SK-N-MC (cell line): ENCODE measurements around the gene ADAMTS17.

Source experiments
- DNase-seq: peaks from one replicate; pipeline ENCODE4 v3.0.0-alpha.2; 2011; ENCODE audit warnings: low read depth, low spot score
- H3K27ac ChIP-seq: fragments of 200-600 bp; sonication (generic); 2 replicates; pipeline ENCODE4 v1.5.1; 2016; ENCODE audit warnings: mixed run types
- H3K36me3 ChIP-seq: fragments of 200-600 bp; sonication (generic); 2 replicates; pipeline ENCODE4 v1.6.1; 2017; ENCODE audit warnings: antibody characterized with exemption, low read length, mixed read lengths; ENCODE audit not compliant: insufficient read depth
- H3K4me3 ChIP-seq: fragments of 200-600 bp; sonication (generic); 2 replicates; pipeline ENCODE4 v1.5.1; 2016
- H3K9ac ChIP-seq: fragments of 200-600 bp; sonication (generic); 2 replicates; pipeline ENCODE4 v1.8.0; 2017; ENCODE audit warnings: mixed run types, mixed read lengths; ENCODE audit not compliant: insufficient read length
- H3K9me3 ChIP-seq: fragments of 200-600 bp; sonication (generic); 2 replicates; pipeline ENCODE4 v1.6.1; 2017; ENCODE audit warnings: low read depth, mild to moderate bottlenecking, antibody characterized with exemption, low read length, moderate library complexity, mixed read lengths
- EZH2 ChIP-seq: fragments of 200-600 bp; sonication (generic); IDR thresholded peaks from one replicate; pipeline ENCODE4 v1.6.1; 2017; ENCODE audit warnings: antibody characterized with exemption
- FOXP2 ChIP-seq: optimal IDR thresholded peaks from 2 replicates; pipeline ENCODE3; 2011; ENCODE audit warnings: mild to moderate bottlenecking, moderate library complexity; ENCODE audit not compliant: insufficient read depth; ENCODE audit errors: extremely low read length, control extremely low read depth
- POLR2AphosphoS5 ChIP-seq: IDR thresholded peaks from 2 replicates; pipeline ENCODE4 v1.6.1; 2012; ENCODE audit warnings: mild to moderate bottlenecking, low read depth, low read length, borderline replicate concordance

The ADAMTS17 gene

DNA sequence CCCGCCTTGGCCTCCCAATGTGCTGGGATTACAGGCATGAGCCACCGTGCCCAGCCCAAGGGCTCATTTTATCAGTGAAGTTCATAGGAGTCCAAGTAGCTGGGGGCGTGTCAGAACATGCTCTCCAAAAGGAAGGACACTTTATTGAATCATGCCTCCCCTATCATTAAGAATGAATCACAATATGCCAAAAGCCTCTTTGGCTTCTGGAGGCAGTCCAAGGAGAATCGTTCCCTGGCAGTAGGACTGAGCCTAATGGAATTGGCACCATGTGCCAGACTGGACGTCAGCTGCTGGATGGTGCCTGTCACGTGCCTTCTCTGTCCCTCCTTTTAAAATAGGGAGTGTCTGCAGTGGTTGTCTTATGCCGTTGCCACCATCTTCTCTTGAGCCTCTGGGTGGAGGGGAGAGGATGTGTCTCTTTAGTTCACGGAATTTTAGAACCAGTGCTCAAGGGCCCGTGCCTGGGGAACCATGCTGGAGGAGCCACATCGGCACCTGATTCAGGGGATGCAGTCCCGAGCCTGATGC is 373.9 kb downstream of the ADAMTS17 start:
- Histone ChIP-seq H3K36me3 (no peaks in the 10 kb centered on the region), H3K9ac (no peak overlapping the region), H3K9me3 (no peaks in the 10 kb centered on the region), H3K4me3 (no peak overlapping the region), H3K27ac (no peak overlapping the region)
- no peak for DNase-seq
- TF ChIP-seq EZH2: no peak
- no peak for TF ChIP-seq POLR2AphosphoS5
- TF ChIP-seq FOXP2: no peak

DNA sequence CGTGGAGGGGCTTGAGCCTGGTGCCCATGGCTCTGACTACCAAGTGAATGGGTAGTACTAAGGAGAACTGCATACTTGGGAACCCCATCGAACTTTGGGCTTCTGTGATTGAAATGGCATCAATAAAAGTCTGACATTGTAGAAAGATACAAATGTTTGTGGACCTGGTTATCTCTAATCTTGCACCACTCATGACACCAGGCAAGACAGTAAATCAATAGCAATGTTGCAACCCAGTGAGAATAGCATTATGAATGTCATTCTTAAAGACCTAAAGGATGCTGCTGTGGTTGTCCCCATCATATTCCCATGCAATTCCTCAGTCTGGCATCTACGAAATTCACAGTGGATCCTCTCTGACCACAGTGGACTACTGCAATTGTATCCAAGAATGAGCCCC is 375.0 kb downstream of the ADAMTS17 start:
- Histone ChIP-seq H3K27ac (no peak overlapping the region), H3K4me3 (no peak overlapping the region), H3K9me3 (no peaks in the 10 kb centered on the region), H3K9ac (no peak overlapping the region), H3K36me3 (no peaks in the 10 kb centered on the region)
- DNase-seq: no peak
- TF ChIP-seq POLR2AphosphoS5 (no peak), FOXP2 (no peak), EZH2 (no peak)

DNA sequence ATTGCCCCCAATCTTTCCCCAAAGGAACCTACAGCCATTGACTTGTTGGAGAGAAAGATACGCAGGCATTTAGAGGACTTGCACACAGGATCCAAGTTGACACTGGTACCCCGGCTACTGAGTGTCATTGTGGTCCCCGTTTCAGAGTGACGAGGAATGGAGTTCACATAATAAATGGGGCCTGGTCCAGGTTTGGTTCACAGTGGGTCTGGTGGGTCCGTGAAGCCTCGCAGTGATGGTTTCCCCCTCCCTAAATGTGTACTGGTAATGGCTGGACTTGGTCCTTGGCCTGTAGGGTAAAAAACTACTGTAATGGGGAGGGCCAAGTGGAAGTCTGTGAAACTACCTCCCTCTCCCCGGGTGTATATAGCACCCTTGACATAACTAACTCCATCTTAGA is 376.4 kb downstream of the ADAMTS17 start:
- DNase-seq: no peak
- H3K36me3 ChIP-seq: no peaks in the 10 kb centered on the region

DNA sequence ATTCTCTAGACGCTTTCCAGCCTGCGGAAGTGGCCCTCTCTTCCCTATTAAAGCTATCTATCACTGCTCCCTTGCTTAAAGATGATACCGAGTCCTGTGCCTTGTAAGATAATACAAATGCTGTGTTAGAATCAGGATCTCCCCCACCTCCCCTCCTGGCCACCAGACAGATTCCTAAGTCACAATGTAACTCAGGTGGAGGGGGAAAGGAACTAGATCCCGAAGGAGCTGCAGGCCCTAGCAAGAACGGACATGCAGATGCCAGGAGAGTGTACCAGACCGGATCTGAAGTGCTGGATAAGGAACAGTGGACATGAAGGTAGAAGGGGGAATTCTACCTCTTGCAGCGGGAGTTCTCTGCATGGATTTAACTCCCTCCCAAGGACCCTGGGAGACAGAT is 377.8 kb downstream of the ADAMTS17 start:
- Histone ChIP-seq H3K9ac (no peak overlapping the region), H3K4me3 (no peak overlapping the region), H3K27ac (no peak overlapping the region), H3K9me3 (no peaks in the 10 kb centered on the region), H3K36me3 (no peaks in the 10 kb centered on the region)
- TF ChIP-seq EZH2: no peak
- no peak for TF ChIP-seq POLR2AphosphoS5
- no peak for DNase-seq

More for the DNA sequence above, 376.4 kb downstream of the ADAMTS17 start:
- no peaks in the 10 kb centered on the region for H3K9me3 ChIP-seq
- no peak overlapping the region for H3K27ac ChIP-seq
- TF ChIP-seq EZH2: no peak
- TF ChIP-seq POLR2AphosphoS5: no peak
- no peak for TF ChIP-seq FOXP2
- no peak overlapping the region for H3K4me3 ChIP-seq
- no peak overlapping the region for H3K9ac ChIP-seq

DNA sequence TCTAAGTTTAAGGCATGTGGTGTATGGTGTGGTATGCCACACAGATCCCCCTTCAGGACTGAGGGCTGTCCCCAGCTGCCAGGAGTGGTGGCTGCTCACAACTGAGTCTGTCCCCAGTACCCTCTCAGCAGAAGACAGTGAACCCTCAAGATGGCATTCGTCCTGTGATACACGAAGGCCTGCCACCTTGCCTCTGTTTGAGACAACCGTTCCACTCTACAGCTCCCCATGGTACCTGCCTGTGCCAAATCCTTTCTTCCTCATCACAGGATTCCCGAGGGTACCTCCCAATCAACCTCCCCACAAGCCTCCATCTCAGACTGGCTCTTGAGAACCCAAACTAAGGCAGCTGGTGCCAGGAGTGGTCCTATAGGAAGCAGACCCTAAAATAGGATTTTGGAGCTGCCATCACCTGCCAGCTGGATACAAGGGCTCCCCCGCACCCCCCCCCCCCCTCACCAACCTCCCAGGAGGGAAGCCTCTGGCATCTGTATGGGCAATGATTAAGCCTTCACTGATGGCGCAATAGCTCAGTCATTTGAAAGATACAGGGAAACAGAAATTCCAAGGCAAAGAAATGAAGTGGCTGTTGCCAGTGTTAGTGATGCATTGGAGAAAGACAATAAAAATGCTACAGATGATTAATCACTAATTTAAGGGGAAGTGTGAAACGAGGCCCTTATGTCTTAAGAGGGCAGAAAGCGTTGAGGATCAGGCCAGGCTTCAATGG is 378.5 kb downstream of the ADAMTS17 start:
- H3K36me3 ChIP-seq: no peaks in the 10 kb centered on the region
- no peak overlapping the region for H3K9ac ChIP-seq
- DNase-seq: no peak
- H3K9me3 ChIP-seq: no peaks in the 10 kb centered on the region
- TF ChIP-seq EZH2 (no peak), FOXP2 (no peak), POLR2AphosphoS5 (no peak)
- H3K4me3 ChIP-seq: no peak overlapping the region
- H3K27ac ChIP-seq: no peak overlapping the region

DNA sequence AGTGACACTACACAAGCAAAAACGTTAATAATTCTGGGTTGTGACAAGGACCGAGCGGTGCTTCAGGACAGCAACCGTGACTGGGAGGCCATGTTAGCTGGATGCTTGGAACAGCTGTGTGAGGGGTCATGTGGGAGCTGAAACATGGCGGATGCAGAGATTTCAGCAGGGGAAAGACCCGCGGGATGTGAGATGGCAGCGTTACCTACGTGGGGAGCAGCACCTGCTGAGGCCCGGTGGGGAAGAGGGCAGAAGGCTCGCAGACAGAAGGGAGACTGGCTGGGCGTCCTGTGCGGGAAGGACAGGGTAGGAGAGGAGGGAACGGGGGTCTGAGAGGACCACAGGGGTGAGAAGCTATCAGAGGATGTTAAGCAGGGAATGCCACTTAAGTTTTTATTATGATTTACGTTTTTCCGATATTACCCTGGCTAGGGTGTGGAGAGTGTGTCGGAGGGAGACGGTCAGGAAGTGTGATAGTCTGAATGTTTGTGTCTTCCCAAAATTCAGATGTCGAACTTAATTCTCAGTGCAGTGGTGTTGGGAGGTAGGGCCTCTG is 379.7 kb downstream of the ADAMTS17 start:
- no peak overlapping the region for H3K27ac ChIP-seq
- TF ChIP-seq POLR2AphosphoS5 (no peak), EZH2 (no peak), FOXP2 (no peak)
- H3K9me3 ChIP-seq: no peaks in the 10 kb centered on the region
- DNase-seq: no peak
- H3K36me3 ChIP-seq: no peaks in the 10 kb centered on the region
- no peak overlapping the region for H3K4me3 ChIP-seq
- H3K9ac ChIP-seq: no peak overlapping the region

DNA sequence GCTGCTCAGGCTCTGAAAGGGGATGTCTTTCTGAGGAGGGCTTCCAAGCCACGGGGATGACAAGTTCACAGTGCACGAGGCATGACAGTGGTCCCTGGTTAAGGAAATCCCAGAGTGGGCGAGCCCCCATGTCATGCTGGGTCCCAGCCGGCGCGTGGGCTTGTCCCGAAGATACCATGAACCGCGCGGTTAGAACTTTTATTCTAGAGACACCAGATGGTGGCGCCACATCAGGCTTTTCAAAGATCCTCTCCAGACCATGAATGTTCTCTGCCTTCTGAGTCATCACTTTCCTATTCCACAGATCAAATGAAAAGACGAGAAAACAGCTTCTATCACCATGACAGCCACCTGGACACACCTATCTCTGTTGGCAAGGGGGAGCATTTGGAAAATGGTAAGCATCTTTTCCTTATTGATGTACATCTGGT is 380.7 kb downstream of the ADAMTS17 start:
- Histone ChIP-seq H3K4me3 (no peak overlapping the region), H3K9me3 (no peaks in the 10 kb centered on the region), H3K36me3 (no peaks in the 10 kb centered on the region), H3K27ac (no peak overlapping the region), H3K9ac (no peak overlapping the region)
- DNase-seq: no peak
- TF ChIP-seq POLR2AphosphoS5 (no peak), EZH2 (no peak), FOXP2 (no peak)

DNA sequence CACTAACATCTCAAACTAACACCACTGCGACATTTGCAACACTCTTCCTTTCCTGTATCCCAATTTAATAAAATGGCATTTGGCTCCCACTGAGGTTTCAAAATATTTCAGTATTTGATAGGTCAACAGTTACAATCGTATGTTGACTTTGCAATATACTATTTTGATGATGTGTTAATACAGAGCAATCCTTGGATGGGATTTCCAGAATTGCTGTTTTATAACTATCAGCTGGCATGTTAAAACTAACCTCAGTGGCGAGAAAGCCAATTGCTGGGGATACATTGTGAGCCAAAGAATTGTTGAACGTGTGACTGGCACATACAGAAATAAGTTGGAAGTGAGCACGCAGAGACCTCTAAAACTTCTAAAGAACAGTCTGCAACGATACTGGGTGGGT is 382.4 kb downstream of the ADAMTS17 start:
- no peak overlapping the region for H3K4me3 ChIP-seq
- H3K36me3 ChIP-seq: no peaks in the 10 kb centered on the region
- no peak overlapping the region for H3K27ac ChIP-seq
- TF ChIP-seq POLR2AphosphoS5: no peak
- no peak overlapping the region for H3K9ac ChIP-seq
- DNase-seq: no peak
- H3K9me3 ChIP-seq: no peaks in the 10 kb centered on the region

DNA sequence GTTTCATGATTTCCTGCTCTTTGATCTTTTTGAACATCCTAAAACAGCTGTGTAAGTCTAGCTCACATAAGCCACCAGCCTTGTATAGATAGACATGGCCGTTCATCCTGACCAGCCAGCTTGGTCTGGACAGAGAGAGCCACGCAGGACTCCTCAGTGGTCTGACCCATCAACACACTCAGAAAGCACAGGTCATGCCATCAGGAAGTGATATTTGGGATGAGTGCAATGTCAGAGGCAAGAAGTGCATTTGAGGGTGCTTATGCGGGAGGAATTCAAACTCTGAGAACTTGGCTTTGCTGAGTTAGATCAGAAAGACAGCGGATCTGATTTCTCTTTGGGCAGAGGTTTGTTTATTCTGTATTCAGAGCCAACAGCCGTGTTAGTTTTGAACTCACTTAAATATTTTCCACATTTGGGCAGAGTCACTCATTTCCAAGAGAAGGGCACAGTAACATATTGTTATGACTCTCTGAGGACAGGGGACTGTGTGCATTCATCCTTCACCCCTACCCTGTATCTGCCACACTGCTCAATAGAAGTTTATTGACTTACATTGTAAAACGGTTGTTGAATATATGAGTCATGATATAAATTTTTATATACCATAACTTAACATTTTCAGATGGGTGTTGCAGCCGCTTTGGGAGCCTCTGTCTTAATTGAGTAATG is 383.2 kb downstream of the ADAMTS17 start:
- no peak for DNase-seq
- no peak overlapping the region for H3K4me3 ChIP-seq
- H3K27ac ChIP-seq: no peak overlapping the region
- no peaks in the 10 kb centered on the region for H3K9me3 ChIP-seq
- no peak overlapping the region for H3K9ac ChIP-seq
- TF ChIP-seq POLR2AphosphoS5 (no peak), EZH2 (no peak), FOXP2 (no peak)
- no peaks in the 10 kb centered on the region for H3K36me3 ChIP-seq
